Glomerular endothelial cell (primary cell): ENCODE measurements around the gene ELMO2. TPM values are rescaled to one million over a fixed set of nuclear protein-coding genes. Genes with fewer than 3 reads are reported as not detected.
A peak's percentile ranks its signal among the peaks of the same experiment; 100 is the strongest.

Experiments used
- DNase-seq: peaks from one replicate; pipeline ENCODE4 v3.0.0-alpha.2; 2011; ENCODE audit warnings: low read depth, low spot score; ENCODE audit errors: extremely low read depth
- total RNA-seq: library from RNA; depleted of rRNA; stranded (reverse); fragments of >200 nt; gene quantifications from 2 replicates; pipeline ENCODE4 v1.2.3, GENCODE V29; 2015

Gene ELMO2
- total RNA-seq, 1 donor from 2014 or later, result 38.8 TPM

- no peak for DNase-seq
Observed at GRCh38 chr20:46367967-46368901, 38.2 kb downstream of the ELMO2 start.

GRCh38 chr20:46367234-46367633 lies 39.2 kb downstream of the ELMO2 start:
- no peak for DNase-seq

GRCh38 chr20:46366826-46367225 lies 39.6 kb downstream of the ELMO2 start:
- DNase-seq, result no peak

GRCh38 chr20:46365487-46366220 lies 40.8 kb downstream of the ELMO2 start:
- no peak for DNase-seq

GRCh38 chr20:46364670-46365486 lies 41.5 kb downstream of the ELMO2 start:
- no peak for DNase-seq

- peak; percentile 45 for DNase-seq
Observed at GRCh38 chr20:46363874-46364669, 42.3 kb downstream of the ELMO2 start.

- DNase-seq, result no peak
Observed at GRCh38 chr20:46362921-46363867, 43.2 kb downstream of the ELMO2 start.

GRCh38 chr20:46361811-46362210 lies 44.6 kb downstream of the ELMO2 start:
- no peak for DNase-seq

GRCh38 chr20:46361381-46361780 lies 45.0 kb downstream of the ELMO2 start:
- no peak for DNase-seq

GRCh38 chr20:46359233-46359751 lies 47.1 kb downstream of the ELMO2 start:
- DNase-seq, result no peak

- no peak for DNase-seq
Observed at GRCh38 chr20:46358346-46359058, 47.9 kb downstream of the ELMO2 start.

- no peak for DNase-seq
Observed at GRCh38 chr20:46357030-46357514, 49.3 kb downstream of the ELMO2 start.

- no peak for DNase-seq
Observed at GRCh38 chr20:46356195-46357029, 50.0 kb downstream of the ELMO2 start.

GRCh38 chr20:46355778-46356177 lies 50.6 kb downstream of the ELMO2 start:
- DNase-seq, result no peak

- no peak for DNase-seq
Observed at GRCh38 chr20:46354920-46355654, 51.3 kb downstream of the ELMO2 start.

- DNase-seq, result no peak
Observed at GRCh38 chr20:46354207-46354555, 52.2 kb downstream of the ELMO2 start.
